NCI-H1694 treated with DMSO at 0.1 percent for 48 hours (cell line): ENCODE results near the gene SCN5A.

Experiments
- DNase-seq: peaks from one replicate; lab custom pipeline; 2025; lab: John Stamatoyannopoulos, UW

The SCN5A gene

DNA sequence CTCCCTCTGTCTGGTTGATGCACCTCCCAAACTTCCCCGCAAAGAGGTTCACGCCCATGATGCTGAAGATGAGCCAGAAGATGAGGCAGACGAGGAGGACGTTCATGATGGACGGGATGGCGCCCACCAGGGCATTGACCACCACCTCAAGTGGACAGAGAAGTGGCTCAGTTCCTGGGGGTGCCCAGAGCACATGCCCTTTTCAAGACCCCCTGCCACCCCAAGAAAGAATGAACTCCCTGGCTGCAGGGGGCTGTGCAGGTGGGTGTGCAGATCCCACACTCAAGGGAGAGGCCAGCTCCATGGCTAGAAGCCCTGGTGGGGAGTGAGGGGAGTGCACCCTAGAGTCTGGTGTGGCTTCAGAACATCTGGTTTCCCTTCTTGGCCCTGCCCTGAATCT is 89.2 kb downstream of the SCN5A start:
- no peak for DNase-seq

DNA sequence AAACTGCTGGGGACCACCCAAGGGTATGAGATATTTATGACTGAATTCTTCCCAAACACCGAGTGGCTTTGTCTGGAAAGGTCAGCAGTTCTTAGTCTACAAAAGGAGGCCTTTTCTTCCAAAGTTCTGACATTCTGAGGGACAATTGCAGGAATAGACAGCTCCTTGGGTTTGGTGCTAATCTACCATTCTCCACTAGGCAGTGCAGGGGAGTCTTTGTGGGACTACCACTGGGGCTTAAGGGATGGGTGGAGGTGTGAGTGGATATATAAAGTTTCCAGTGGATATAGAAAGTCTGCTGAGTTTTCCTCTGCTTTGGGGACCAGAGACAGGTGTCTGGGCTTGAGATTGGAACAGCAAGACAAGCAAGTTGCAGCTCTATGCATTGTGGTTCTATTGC is 90.6 kb downstream of the SCN5A start:
- DNase-seq: no peak

DNA sequence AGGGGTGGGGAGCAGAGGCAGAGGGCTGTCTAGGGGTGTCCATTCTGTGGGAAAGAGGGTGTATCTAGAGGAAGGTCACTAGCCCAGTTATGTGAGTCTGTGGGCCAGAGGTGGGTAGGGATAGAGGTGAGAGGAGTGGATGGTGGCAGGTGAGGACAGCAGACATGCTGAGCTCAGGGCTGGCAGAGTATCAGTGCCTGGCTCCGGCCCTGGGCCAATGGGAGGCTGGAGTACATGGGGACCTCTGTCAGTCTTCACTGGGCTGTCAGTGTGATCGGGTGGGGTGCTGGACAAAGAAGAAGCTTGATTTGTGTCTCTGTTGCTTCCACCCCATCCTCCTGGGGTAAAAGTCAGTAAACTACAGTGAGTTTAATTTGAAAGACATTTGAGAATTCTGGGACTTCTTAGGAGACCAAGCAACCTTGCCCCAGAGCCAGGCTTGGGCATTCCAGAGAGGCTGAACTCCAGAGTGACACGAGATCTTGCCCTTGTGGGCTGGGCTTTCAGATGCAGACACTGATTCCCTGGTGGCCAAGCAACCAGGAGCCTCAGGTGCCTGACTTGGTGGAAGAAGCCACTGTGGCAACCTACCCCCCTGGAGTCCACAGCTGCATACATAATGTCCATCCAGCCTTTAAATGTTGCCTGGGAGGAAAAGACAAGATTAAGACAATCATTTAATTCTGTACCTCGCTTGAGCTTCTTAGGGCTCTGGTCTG is 92.7 kb downstream of the SCN5A start:
- DNase-seq: no peak

DNA sequence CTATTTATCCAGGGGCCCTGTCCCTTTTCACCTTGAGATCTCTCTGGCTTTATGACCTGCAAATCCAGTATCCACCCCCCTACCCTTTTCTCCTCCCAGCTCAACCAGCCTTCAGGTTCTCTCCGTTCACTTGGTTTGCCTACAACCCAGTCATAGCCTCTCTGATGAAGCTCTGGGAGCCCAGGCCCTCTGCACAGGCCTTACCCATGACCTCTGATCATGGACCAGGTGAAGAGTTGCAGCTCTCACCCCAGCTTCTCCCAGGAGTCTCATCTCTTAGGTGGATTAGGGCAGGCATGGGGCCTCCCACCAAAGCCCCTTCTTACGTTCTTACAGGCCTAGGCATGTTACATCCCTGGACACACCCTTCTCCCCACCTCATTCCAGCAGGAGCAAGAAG is 93.6 kb downstream of the SCN5A start:
- DNase-seq: no peak

DNA sequence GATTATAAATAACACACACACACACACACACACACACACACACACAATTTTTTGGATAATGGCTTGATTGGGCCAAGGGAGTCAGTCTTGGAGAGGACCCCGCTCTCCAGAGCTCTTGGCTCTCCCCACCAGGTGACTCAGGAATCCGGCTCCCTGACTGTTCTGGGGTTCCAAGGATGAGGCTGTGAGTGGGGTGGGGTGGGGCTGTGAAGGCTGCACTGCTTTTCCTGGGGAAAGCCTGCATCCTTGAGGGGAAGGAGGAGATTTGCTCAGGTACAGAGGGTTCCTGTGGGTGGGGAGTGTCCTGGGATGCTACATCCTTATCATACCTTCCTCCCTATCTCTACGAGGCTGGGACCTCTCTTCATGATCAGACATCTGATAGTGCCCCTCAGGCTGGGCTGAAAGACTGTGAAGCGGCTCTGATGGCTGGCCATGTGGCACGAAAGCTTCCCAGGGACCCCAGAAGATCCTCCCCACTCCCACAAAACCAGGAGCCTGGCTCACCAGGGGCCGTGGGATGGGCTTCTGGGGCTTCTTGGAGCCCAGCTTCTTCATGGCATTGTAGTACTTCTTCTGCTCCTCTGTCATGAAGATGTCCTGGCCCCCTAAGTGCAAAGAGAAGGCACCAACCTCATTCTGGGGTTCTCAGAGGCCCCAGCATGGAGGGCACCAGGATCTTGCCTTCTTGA is 94.2 kb downstream of the SCN5A start:
- no peak for DNase-seq

DNA sequence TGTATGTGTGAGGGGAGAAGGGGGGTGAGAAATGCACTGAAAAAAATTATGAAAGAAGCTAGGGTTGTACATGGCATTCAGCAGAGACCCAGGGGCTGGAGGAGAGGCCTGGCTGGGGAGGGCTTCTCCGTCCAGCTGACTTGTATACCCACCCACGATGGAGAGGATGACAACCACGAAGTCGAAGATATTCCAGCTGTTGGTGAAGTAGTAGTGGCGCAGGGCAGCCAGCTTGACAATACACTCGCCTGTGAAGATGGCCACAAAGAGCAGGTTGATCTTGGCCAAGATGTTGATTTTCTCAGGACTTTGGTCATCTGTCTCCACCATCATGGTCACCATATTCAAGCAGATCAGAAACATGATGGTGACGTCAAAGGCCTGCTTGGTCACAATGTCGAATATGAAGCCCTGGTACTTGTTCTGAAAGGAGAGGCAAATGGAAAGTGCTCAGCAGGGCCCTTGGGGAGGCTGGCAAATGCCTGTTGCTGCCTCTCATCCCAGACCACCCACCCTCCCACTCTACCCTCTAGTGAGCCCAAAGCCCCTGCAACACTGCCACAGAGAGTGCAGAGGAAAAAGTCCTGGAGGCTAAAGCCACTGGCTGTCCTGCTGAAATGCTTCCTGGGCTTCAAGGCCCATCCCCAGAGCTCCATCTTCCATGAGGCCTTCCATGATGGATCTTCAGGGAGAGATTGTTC is 95.2 kb downstream of the SCN5A start:
- no peak for DNase-seq

DNA sequence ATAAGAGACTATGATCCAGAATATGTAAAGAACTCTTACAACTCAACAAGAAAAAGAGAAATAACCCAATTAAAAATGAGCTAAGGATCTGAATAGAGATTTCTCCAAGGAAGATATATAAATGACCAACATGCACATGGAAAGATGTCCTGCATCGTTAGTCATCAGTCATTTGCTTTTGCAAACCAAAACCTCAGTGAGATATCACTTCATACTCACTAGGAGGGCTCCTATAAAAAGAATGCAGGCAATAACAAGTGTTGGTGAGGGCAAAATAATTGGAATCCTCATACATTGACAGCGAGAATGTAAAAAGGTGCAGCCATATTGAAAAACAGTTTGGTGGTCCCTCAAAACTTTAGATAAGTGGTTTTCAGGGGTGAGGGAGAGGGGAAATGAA is 96.4 kb downstream of the SCN5A start:
- DNase-seq: no peak

DNA sequence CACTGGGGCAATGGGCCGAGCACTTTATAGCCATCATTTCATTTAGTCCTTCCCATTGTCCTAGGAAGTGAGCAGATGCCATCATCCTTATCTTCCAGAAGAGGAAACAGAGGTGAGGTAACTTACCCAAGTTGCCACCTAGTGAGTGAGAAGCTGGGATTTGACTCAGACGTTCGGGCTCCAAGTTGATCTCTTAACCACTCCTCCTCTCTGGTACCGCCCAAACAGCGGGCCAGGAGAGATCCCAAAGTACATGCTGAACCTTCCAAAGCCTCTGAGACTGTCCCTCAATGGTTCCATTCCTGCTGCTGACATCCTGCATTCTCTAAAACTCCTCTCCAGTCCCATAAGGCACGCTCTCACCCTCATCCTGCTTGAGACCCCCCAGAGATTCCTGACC is 97.1 kb downstream of the SCN5A start:
- DNase-seq: no peak

DNA sequence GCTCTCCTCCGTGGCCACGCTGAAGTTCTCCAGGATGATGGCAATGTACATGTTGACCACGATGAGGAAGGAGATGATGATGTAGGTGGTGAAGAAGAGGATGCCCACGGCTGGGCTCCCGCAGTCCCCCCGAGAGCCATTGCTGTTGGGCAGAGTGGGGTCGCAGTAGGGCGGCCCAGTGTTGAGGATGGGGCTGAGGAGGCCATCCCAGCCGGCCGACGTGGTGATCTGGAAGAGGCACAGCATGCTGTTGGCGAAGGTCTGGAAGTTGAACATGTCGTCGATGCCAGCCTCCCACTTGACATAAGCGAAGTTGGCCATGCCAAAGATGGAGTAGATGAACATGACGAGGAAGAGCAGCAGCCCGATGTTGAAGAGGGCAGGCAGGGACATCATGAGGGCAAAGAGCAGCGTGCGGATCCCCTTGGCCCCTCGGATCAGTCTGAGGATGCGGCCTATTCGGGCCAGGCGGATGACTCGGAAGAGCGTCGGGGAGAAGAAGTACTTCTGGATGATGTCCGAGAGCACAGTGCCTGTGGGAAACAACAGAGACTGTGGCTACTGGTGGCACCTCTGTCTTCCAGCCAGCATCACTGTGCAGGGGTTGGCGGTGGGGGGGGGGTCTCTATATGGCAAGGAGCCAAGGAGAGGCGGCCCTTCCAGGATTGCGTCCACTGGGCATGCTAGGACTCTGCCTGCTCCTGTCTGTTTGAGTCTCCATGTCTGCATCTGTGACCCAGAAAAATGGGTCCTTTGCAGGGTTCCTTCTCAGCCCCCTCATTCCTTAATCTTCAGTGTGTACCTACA is 98.3 kb downstream of the SCN5A start:
- no peak for DNase-seq

DNA sequence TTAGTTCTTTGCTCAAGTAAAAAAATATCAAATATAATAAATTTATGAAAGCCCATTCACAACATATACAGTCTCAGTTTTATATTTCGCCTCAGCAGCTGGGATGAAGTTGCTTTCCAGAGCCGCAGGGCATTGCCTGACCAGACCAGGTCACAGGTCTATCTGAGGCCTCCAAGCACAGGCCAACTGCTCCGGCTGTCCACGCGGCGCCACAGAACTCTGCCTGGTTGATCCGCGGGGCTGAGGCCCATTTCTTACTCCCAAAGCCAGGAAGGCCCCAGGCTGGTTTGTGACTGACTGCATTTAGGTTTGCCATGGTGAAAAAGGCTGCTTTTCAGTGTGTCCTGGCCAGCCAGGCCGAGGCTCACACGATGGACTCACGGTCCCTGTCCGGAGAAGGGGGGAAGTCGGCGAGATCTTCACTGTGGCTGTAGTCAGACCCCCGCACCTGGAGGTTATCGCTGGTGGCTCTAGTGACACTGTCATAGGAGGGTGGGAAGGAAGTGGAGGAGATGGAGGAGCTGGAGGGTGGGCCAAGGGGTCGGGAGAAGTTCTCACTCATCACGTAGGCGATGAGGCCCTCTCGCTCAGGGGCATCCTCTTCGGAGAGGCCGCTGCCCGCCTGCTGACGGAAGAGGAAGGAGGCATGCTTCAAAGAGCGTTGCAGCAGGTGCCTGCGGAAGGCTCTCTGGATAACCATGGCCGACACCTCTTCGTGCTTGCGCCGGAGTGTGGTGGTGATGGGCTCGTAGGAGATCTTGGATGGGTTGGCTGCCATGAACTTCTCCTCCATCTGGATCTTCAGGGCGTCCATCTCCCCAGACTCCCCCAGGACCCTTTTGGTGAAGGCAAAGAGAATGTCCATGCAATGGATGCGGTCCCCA is 99.3 kb downstream of the SCN5A start:
- no peak for DNase-seq

DNA sequence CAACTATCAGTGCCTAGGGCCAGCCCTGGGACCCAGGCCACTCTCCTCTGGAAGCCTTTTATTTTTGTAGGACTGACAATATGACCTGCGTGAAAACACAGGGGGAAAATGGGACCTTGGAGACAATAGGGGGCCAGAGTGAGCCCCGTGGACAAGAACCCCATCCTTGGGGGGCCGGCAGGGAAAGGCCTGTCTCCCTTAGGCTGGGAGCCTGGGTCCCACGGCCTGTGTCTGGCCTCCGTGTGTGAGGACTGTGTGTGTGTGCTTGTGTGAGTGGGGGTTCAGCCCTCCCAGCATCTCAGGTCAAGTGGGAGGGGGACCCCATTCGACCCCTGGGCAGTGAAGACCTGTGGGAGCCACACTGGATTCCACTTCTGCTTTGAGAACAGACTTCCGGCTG is 100.0 kb downstream of the SCN5A start:
- DNase-seq: no peak

DNA sequence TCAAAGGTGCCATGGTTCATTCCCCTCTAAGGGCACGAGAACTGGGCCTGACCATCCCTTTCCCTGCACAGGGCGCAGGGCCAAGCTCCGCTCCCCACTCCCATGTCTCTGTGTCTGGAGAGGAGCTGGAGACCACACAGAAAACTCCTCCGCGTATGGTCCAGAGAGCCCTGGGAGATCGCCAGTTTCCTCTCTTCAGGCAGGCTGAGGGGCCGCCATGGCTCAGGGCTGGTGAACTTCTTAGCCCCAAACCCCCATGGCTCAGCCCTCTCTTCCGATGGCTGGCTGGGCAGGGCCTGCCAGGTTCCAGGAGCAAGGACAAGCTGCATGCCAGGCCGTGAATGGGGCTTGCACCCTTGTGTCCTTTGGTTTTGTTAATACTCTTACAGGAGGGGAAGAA is 100.4 kb downstream of the SCN5A start:
- no peak for DNase-seq

DNA sequence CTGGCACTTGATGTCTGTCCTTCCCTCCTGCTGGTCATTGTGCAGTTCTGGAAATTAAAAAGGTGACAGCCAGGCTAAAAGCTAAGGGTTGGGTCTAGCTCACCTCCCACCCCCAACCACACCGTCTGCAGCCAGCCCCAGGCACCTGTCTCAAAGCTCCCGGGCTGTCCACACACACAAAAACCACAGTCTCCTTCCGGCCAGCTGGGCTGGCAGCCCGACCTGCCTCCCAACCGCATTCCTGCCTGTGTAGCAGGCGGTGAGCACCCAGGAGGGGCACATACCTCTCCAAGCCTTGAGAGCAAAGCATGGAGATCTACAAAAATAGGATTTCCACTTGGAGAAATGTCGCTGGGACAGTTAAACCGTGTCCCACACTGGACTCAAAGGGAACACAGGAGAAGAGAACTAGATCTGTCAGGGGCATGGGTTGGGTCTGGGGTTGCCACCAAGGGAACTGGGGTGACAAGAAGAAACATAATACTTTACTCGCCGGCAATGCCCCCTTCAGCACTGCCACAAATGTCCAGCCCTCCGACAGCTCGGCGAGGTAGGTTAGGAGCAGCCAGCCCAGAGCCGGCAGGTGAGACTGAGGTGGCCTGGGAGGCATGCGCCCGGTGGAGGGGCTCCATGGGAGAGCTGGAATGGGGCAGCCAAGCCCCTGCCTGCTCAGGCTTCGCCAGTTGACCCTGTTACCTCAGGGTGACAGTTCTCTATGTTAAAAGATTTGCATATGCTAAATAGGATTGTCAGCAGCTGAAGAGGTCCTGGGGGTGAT is 101.1 kb downstream of the SCN5A start:
- DNase-seq: no peak

DNA sequence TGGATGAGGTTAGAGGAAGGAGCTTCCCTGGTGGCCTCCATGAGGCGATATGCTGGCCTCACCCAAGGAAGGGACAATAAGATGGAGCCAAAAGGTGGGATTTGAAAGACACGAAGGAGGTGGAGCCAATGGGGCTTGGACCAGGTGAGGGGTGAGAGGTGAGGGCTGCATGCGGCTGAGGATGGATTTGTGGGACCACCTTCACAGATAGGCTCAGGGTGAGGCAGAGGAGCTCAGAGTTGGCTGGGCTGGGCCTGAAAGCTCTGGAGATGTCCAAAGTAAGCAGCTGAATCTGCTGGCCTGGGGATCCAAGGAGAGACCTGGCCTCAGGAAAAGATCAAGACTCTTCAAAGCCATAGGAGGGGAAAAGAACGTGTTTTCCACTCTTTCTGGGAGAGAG is 103.5 kb downstream of the SCN5A start:
- no peak for DNase-seq

DNA sequence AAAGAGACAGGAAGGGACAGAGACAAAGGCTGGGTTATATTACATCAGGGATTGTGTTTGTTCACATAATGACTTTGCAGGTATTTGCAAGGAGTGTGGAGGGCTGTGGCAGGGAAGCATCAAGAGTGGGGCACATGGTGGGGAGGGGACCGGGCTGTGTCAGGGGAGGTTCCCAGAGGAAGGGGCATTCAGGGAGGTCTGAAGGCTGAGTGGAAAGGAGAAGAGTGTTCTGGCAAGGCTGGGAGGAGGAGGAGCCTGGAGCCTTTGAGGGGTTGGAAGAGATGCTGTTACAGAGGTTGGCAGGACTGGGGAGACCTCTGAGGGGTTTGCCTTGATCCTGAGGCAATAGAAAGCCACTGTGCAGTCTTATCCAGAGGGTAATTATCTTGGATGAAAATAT is 103.9 kb downstream of the SCN5A start:
- DNase-seq: no peak

DNA sequence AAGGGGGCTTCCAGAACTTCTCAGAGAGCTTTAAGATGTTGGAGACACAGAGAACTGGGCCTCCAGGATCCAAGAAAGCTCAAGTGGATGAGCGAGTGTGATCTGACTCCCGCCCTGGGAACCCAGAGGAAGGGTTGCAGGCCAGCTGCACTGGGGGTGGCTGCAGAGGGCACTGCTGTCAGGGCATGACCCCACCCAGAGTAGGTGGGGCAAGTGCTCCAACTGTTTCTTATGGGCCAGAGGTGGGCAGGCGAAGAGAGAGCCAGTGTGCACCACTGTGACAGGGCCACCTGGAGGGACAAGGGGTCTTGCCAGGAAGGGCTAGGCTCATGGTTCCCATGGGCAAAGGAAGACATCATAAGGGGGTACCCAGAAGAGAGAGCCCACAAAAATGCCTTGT is 104.6 kb downstream of the SCN5A start:
- DNase-seq: no peak

DNA sequence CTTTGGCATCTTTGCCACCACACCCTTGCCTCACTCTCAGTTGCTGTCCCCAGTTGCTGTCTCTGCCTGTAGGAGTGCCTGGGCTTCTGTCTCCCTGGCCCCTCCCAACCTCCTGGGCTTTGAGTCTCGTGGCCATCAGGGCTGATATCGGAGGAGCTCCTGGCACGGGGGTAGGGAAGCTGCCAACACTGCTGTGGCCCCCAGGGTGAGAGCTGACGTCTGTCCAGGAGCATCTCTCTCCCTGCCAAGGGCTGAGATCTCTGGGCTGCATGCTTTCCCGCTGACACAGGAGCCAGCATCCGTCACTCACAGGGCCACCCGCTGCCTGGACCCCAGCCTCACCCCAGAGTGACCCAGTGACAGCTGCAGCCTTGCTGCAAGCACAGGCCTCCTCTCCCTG is 105.9 kb downstream of the SCN5A start:
- DNase-seq: no peak

DNA sequence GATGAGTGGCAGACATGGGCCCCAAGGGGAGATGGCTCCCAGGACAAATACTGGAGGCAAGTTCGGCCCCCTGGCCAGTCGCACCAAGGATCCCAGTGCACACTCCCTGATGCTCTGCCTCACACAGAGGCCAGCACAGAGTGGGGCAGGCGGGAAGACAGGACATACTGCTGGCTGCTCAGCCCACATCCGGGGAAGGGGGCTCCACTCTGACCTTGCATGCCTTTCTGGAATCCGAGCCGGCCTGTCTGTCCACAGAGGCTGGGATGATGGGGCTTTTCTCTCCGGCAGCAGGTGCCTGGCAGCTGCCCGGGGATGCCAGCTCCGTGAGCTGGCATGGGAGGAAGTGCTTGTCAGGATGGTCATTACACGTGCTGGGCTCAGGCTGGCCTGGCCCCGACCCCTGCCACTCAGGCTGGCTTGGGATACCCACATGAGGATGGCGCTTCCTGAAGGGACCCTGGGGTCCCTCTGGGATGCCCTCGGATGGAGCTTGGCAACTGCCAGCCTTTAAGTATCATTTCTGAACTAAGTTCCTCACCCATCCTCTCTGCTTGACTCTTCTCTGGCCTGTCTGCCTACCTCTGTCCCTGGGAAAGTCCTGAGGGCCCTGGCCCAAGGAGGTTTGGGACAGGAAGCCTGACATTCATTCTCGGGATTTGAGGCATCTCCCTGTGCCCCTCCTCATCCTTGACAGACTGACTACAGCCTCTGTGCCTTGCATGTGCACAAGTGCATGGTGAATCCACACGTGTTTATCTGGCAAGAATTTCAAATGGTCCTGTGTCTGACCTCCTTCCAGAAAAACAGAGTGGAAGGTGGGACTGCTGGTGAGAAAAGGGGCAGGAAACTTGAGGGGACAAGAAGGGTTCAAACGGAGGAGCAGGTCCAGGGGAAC is 106.8 kb downstream of the SCN5A start:
- no peak for DNase-seq

DNA sequence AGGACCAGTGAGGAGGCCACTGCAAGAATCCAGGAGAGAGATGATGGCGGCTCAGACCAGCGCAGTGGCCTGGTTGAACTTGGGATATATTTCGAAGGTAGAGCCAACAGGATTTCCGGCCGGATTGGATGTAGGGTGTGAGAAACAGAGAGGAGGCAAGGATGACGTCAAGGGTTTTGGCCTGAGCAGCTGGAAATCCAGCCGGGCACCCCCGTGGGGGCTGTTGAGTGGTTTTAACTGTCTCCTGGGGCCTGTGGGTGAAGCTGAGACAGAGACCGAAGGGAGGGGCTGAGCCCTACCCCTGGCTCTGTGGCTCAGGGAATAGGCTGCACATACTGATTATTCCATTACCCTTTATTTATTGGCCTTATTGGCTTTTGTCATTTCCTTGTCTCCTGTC is 107.7 kb downstream of the SCN5A start:
- DNase-seq: no peak
